Germinal center (tissue), 1 donor: Measurements from ENCODE around the gene CHCHD3.

Experiments
- DNase-seq: peaks from one replicate; pipeline ENCODE4 v3.0.0; 2012; ENCODE audit warnings: mixed read lengths, low spot score

CHCHD3 gene

GRCh38 chr7:132770055-132770454, 311.8 kb downstream of the CHCHD3 start:
- no peak for DNase-seq

- DNase-seq = no peak
Measured at GRCh38 chr7:132769280-132769679, 312.6 kb downstream of the CHCHD3 start.

GRCh38 chr7:132768099-132768498, 313.8 kb downstream of the CHCHD3 start:
- DNase-seq = no peak

GRCh38 chr7:132767378-132767777, 314.5 kb downstream of the CHCHD3 start:
- no peak for DNase-seq

GRCh38 chr7:132766660-132767059, 315.2 kb downstream of the CHCHD3 start:
- DNase-seq = no peak

GRCh38 chr7:132765861-132766260, 316.0 kb downstream of the CHCHD3 start:
- DNase-seq = no peak

GRCh38 chr7:132764762-132765161, 317.1 kb downstream of the CHCHD3 start:
- no peak for DNase-seq

GRCh38 chr7:132760866-132761265, 321.0 kb downstream of the CHCHD3 start:
- no peak for DNase-seq

- DNase-seq = no peak
Measured at GRCh38 chr7:132760244-132760623, 321.7 kb downstream of the CHCHD3 start.

- DNase-seq = no peak
Measured at GRCh38 chr7:132759482-132760243, 322.2 kb downstream of the CHCHD3 start.

- DNase-seq = no peak
Measured at GRCh38 chr7:132758986-132759385, 322.9 kb downstream of the CHCHD3 start.

GRCh38 chr7:132757783-132758182, 324.1 kb downstream of the CHCHD3 start:
- DNase-seq = no peak

GRCh38 chr7:132756484-132756990, 325.4 kb downstream of the CHCHD3 start:
- DNase-seq = no peak

- DNase-seq = no peak
Measured at GRCh38 chr7:132755538-132756483, 326.1 kb downstream of the CHCHD3 start.

- DNase-seq = no peak
Measured at GRCh38 chr7:132752431-132752830, 329.5 kb downstream of the CHCHD3 start.

GRCh38 chr7:132751244-132751647, 330.6 kb downstream of the CHCHD3 start:
- no peak for DNase-seq

- no peak for DNase-seq
Measured at GRCh38 chr7:132750530-132751217, 331.2 kb downstream of the CHCHD3 start.

GRCh38 chr7:132750096-132750495, 331.8 kb downstream of the CHCHD3 start:
- DNase-seq = no peak

- DNase-seq = no peak
Measured at GRCh38 chr7:132745510-132745909, 336.4 kb downstream of the CHCHD3 start.

- no peak for DNase-seq
Measured at GRCh38 chr7:132743974-132744373, 337.9 kb downstream of the CHCHD3 start.

GRCh38 chr7:132742189-132742612, 339.7 kb downstream of the CHCHD3 start:
- no peak for DNase-seq

GRCh38 chr7:132740176-132740575, 341.7 kb downstream of the CHCHD3 start:
- no peak for DNase-seq
